GM18499 (cell line): Measurements from ENCODE around the gene GH2.
"Not testable (repeated sequence)": the region's sequence is repeated elsewhere in the genome, so short reads cannot be mapped to it uniquely, and the experiment has no call there.

Experiments used
- ATAC-seq: cut with Tn5 transposase; IDR thresholded peaks from one replicate; pipeline ENCODE4 v1.9.1; 2021; ENCODE audit warnings: moderate number of reproducible peaks; ENCODE audit not compliant: insufficient read depth, unreplicated experiment

The GH2 gene

GRCh38 chr17:63881935-63882601, at the start of gene GH2:
GH2 (minus strand) TSS chr17:63881944; CDS start chr17:63881801, 143 bp downstream.
- ATAC-seq: no peak

GRCh38 chr17:63930951-63931575, 49.3 kb upstream of the GH2 start:
- no peak for ATAC-seq

- no peak for ATAC-seq
Measured at GRCh38 chr17:63929860-63930766, 48.4 kb upstream of the GH2 start.

GRCh38 chr17:63928966-63929695, 47.4 kb upstream of the GH2 start:
- ATAC-seq: no peak

- ATAC-seq: no peak
Measured at GRCh38 chr17:63928172-63928666, 46.5 kb upstream of the GH2 start.

- no peak for ATAC-seq
Measured at GRCh38 chr17:63927464-63928171, 45.9 kb upstream of the GH2 start.

GRCh38 chr17:63926164-63926563, 44.4 kb upstream of the GH2 start:
- ATAC-seq: no peak

- ATAC-seq: no peak
Measured at GRCh38 chr17:63925615-63926014, 43.9 kb upstream of the GH2 start.

GRCh38 chr17:63922402-63922801, 40.7 kb upstream of the GH2 start:
- ATAC-seq: not testable (repeated sequence)

GRCh38 chr17:63920779-63921178, 39.0 kb upstream of the GH2 start:
- not testable (repeated sequence) for ATAC-seq

GRCh38 chr17:63920050-63920449, 38.3 kb upstream of the GH2 start:
- ATAC-seq: not testable (repeated sequence)

GRCh38 chr17:63919311-63919723, 37.6 kb upstream of the GH2 start:
- no peak for ATAC-seq

- ATAC-seq: not testable (repeated sequence)
Measured at GRCh38 chr17:63918789-63919305, 37.1 kb upstream of the GH2 start, which contains the start of gene GH1. GH1 (minus strand) TSS chr17:63918839; CDS start chr17:63918776, 63 bp downstream.

- no peak for ATAC-seq
Measured at GRCh38 chr17:63918305-63918704, 36.6 kb upstream of the GH2 start.

- no peak for ATAC-seq
Measured at GRCh38 chr17:63917646-63918045, 35.9 kb upstream of the GH2 start.

GRCh38 chr17:63917206-63917605, 35.5 kb upstream of the GH2 start:
- not testable (repeated sequence) for ATAC-seq

GRCh38 chr17:63916566-63917185, 34.9 kb upstream of the GH2 start:
- no peak for ATAC-seq

- not testable (repeated sequence) for ATAC-seq
Measured at GRCh38 chr17:63915753-63916152, 34.0 kb upstream of the GH2 start.

GRCh38 chr17:63914471-63914870, 32.7 kb upstream of the GH2 start:
- no peak for ATAC-seq
